ENCODE results near the gene SEC24D. TPM values are rescaled to one million over a fixed set of nuclear protein-coding genes. Genes with fewer than 3 reads are reported as not detected.
"Not testable (repeated sequence)": the region's sequence is repeated elsewhere in the genome, so short reads cannot be mapped to it uniquely, and the experiment has no call there.

Gene SEC24D
- total RNA-seq, 1 donor: 17.8 TPM

- Histone ChIP-seq H3K27me3 (ENCODE audit: insufficient read depth, low read length) (no peaks in the 10 kb centered on the region), H3K4me3 (ENCODE audit: low read length) (no peak overlapping the region), H3K4me1 (ENCODE audit: insufficient read depth, low read length) (no peaks in the 10 kb centered on the region), H3K9me3 (ENCODE audit: low read depth, low read length) (no peaks in the 10 kb centered on the region)
These were observed 32.7 kb downstream of the SEC24D start for GRCh38 chr4:118803253-118803652.

- Histone ChIP-seq H3K9me3 (ENCODE audit: low read depth, low read length) (no peaks in the 10 kb centered on the region), H3K27me3 (ENCODE audit: insufficient read depth, low read length) (no peaks in the 10 kb centered on the region), H3K4me1 (ENCODE audit: insufficient read depth, low read length) (no peaks in the 10 kb centered on the region), H3K4me3 (ENCODE audit: low read length) (no peak overlapping the region)
These were observed 33.9 kb downstream of the SEC24D start for GRCh38 chr4:118801895-118802575.

- H3K9me3 ChIP-seq (ENCODE audit: low read depth, low read length): no peaks in the 10 kb centered on the region
- no peaks in the 10 kb centered on the region for H3K4me1 ChIP-seq (ENCODE audit: insufficient read depth, low read length)
- no peaks in the 10 kb centered on the region for H3K27me3 ChIP-seq (ENCODE audit: insufficient read depth, low read length)
- no peak overlapping the region for H3K4me3 ChIP-seq (ENCODE audit: low read length)
These were observed 36.5 kb downstream of the SEC24D start for GRCh38 chr4:118799231-118799942.

- no peak overlapping the region for H3K4me3 ChIP-seq (ENCODE audit: low read length)
- no peaks in the 10 kb centered on the region for H3K4me1 ChIP-seq (ENCODE audit: insufficient read depth, low read length)
- H3K27me3 ChIP-seq (ENCODE audit: insufficient read depth, low read length): no peaks in the 10 kb centered on the region
- H3K9me3 ChIP-seq (ENCODE audit: low read depth, low read length): no peaks in the 10 kb centered on the region
These were observed 37.3 kb downstream of the SEC24D start for GRCh38 chr4:118798658-118799057.

GRCh38 chr4:118797558-118798142 is 38.3 kb downstream of the SEC24D start:
- H3K4me3 ChIP-seq (ENCODE audit: low read length): no peak overlapping the region
- no peaks in the 10 kb centered on the region for H3K4me1 ChIP-seq (ENCODE audit: insufficient read depth, low read length)
- no peaks in the 10 kb centered on the region for H3K27me3 ChIP-seq (ENCODE audit: insufficient read depth, low read length)
- no peaks in the 10 kb centered on the region for H3K9me3 ChIP-seq (ENCODE audit: low read depth, low read length)

- not testable (repeated sequence) for H3K4me1 ChIP-seq (ENCODE audit: insufficient read depth, low read length); H3K27me3 ChIP-seq (ENCODE audit: insufficient read depth, low read length); H3K9me3 ChIP-seq (ENCODE audit: low read depth, low read length); H3K4me3 ChIP-seq (ENCODE audit: low read length)
These were observed 44.1 kb downstream of the SEC24D start for GRCh38 chr4:118791690-118792446.

GRCh38 chr4:118790544-118790943 is 45.4 kb downstream of the SEC24D start:
- Histone ChIP-seq H3K4me3 (ENCODE audit: low read length) (no peak overlapping the region), H3K27me3 (ENCODE audit: insufficient read depth, low read length) (no peaks in the 10 kb centered on the region), H3K4me1 (ENCODE audit: insufficient read depth, low read length) (no peaks in the 10 kb centered on the region), H3K9me3 (ENCODE audit: low read depth, low read length) (no peaks in the 10 kb centered on the region)

GRCh38 chr4:118788911-118789310 is 47.0 kb downstream of the SEC24D start:
- Histone ChIP-seq H3K4me3 (ENCODE audit: low read length) (no peak overlapping the region), H3K4me1 (ENCODE audit: insufficient read depth, low read length) (no peaks in the 10 kb centered on the region), H3K9me3 (ENCODE audit: low read depth, low read length) (no peaks in the 10 kb centered on the region), H3K27me3 (ENCODE audit: insufficient read depth, low read length) (no peaks in the 10 kb centered on the region)

GRCh38 chr4:118787844-118788380 is 48.0 kb downstream of the SEC24D start:
- Histone ChIP-seq H3K4me1 (ENCODE audit: insufficient read depth, low read length) (no peaks in the 10 kb centered on the region), H3K27me3 (ENCODE audit: insufficient read depth, low read length) (no peaks in the 10 kb centered on the region), H3K4me3 (ENCODE audit: low read length) (no peak overlapping the region), H3K9me3 (ENCODE audit: low read depth, low read length) (no peaks in the 10 kb centered on the region)

- Histone ChIP-seq H3K4me1 (ENCODE audit: insufficient read depth, low read length) (no peaks in the 10 kb centered on the region), H3K4me3 (ENCODE audit: low read length) (no peak overlapping the region), H3K9me3 (ENCODE audit: low read depth, low read length) (no peaks in the 10 kb centered on the region), H3K27me3 (ENCODE audit: insufficient read depth, low read length) (no peaks in the 10 kb centered on the region)
These were observed 51.1 kb downstream of the SEC24D start for GRCh38 chr4:118784776-118785175.

GRCh38 chr4:118783887-118784286 is 52.0 kb downstream of the SEC24D start:
- Histone ChIP-seq H3K27me3 (ENCODE audit: insufficient read depth, low read length) (no peaks in the 10 kb centered on the region), H3K4me1 (ENCODE audit: insufficient read depth, low read length) (no peaks in the 10 kb centered on the region), H3K9me3 (ENCODE audit: low read depth, low read length) (no peaks in the 10 kb centered on the region), H3K4me3 (ENCODE audit: low read length) (no peak overlapping the region)

GRCh38 chr4:118782886-118783285 is 53.0 kb downstream of the SEC24D start:
- not testable (repeated sequence) for H3K4me3 ChIP-seq (ENCODE audit: low read length); H3K27me3 ChIP-seq (ENCODE audit: insufficient read depth, low read length); H3K9me3 ChIP-seq (ENCODE audit: low read depth, low read length); H3K4me1 ChIP-seq (ENCODE audit: insufficient read depth, low read length)

- not testable (repeated sequence) for H3K4me1 ChIP-seq (ENCODE audit: insufficient read depth, low read length); H3K27me3 ChIP-seq (ENCODE audit: insufficient read depth, low read length); H3K4me3 ChIP-seq (ENCODE audit: low read length); H3K9me3 ChIP-seq (ENCODE audit: low read depth, low read length)
These were observed 58.3 kb downstream of the SEC24D start for GRCh38 chr4:118777649-118778048.

- not testable (repeated sequence) for H3K9me3 ChIP-seq (ENCODE audit: low read depth, low read length); H3K27me3 ChIP-seq (ENCODE audit: insufficient read depth, low read length); H3K4me3 ChIP-seq (ENCODE audit: low read length); H3K4me1 ChIP-seq (ENCODE audit: insufficient read depth, low read length)
These were observed 58.8 kb downstream of the SEC24D start for GRCh38 chr4:118776955-118777640.
